Airway epithelial cell (primary cell): ENCODE results near the gene NAP1L2. TPM values are rescaled to one million over a fixed set of nuclear protein-coding genes. Genes with fewer than 3 reads are reported as not detected.

ENCODE experiments used
- total RNA-seq: library from RNA; depleted of rRNA; stranded (reverse); fragments of >200 nt; gene quantifications from 2 replicates; pipeline ENCODE4 v1.2.3, GENCODE V29; 2015

Gene NAP1L2
- total RNA-seq, result 0.28 and 0.56 TPM in 2 replicates

GRCh38 chrX:73214426-73215094 lies at the start of gene NAP1L2:
Gene NAP1L2, minus strand, starts transcription at chrX:73214851. Its CDS starts 359 bp downstream, at chrX:73214492.

Other genes starting within 250 kb of the NAP1L2 start
- gene PABPC1L2B, start 211.9 kb downstream of the NAP1L2 start, total RNA-seq, result not detected in 2 replicates
- not detected in 2 replicates for gene PABPC1L2A, start 135.3 kb downstream of the NAP1L2 start, total RNA-seq
- gene CDX4, start 232.2 kb upstream of the NAP1L2 start, total RNA-seq, result not detected in 2 replicates